PC-9 (cell line): ENCODE measurements around the gene ARL6IP1.

ENCODE experiments used
- CTCF ChIP-seq: fragments of 200-600 bp; sonication (generic); conservative IDR thresholded peaks from 2 replicates; pipeline ENCODE4 v1.6.1; 2017; ENCODE audit warnings: mixed run types, antibody characterized with exemption, mild to moderate bottlenecking, moderate library complexity
- EZH2 ChIP-seq: fragments of 200-600 bp; sonication (generic); IDR thresholded peaks from 2 replicates; pipeline ENCODE4 v1.8.0; 2017; ENCODE audit warnings: antibody characterized with exemption, low read depth

GRCh38 chr16:18832613-18833012 lies 31.3 kb upstream of the ARL6IP1 start:
- TF ChIP-seq CTCF (no peak), EZH2 (no peak)
